Measurements from ENCODE around the gene HEG1.

- TF ChIP-seq POLR2A (IDR thresholded peaks at IDR 0.05; ENCODE audit: low read depth, low read length): no peak
- no peak for TF ChIP-seq POLR2AphosphoS5 (IDR thresholded peaks at IDR 0.05; ENCODE audit: low read depth, low read length)
- no peak for TF ChIP-seq TAF1 (IDR thresholded peaks at IDR 0.05; ENCODE audit: borderline replicate concordance, low read depth, low read length)
Measured at GRCh38 chr3:125061170-125061569, 5.4 kb upstream of the HEG1 start.
